A549 (cell line): ENCODE results near the gene TPCN1. TPM values are rescaled to one million over a fixed set of nuclear protein-coding genes. Genes with fewer than 3 reads are reported as not detected.

ENCODE experiments used
- ATAC-seq, 2 experiments: fragments of 200-7000 bp in 1 of 2; fragments of >200 bp in 1 of 2; cut with Nextera tagmentation in 1 of 2; cut with Tn5 transposase in 1 of 2; 3 replicates each; pipeline versions ENCODE4 v1.8.0 to v1.9.1; 2018 to 2020; ENCODE audit warnings: mild to moderate bottlenecking in 1 of 2, moderate library complexity in 1 of 2
- CTCF ChIA-PET: fragments of 300-600 bp; sonication (Branson Sonifier 250); formaldehyde crosslinking; extraction: SDS; loops from one replicate; lab custom pipeline; 2021; ENCODE audit warnings: antibody characterized with exemption, inconsistent platforms; lab: Yijun Ruan, JAX
- POLR2A ChIA-PET: fragments of 350-600 bp; formaldehyde crosslinking; extraction: SDS; loops from one replicate; lab custom pipeline; 2021; ENCODE audit warnings: antibody characterized with exemption, inconsistent platforms; lab: Yijun Ruan, JAX
- DNase-seq, 2 experiments: peaks; one replicate each; pipeline versions ENCODE4 v3.0.0 to v3.0.0-alpha.2; 2011 to 2016; ENCODE audit warnings: low read depth in 1 of 2, low spot score in 1 of 2
- FAIRE-seq: peaks from 2 replicates; lab custom pipeline; 2011; peaks lifted over from hg19 to GRCh38; lab: Jason Lieb, UNC
- H3K27ac ChIP-seq, 2 experiments: fragments of >200 bp; sonication (Bioruptor Twin); formaldehyde crosslinking; 3 replicates each; pipeline ENCODE4 v1.5.1; 2016 to 2017
- H3K4me1 ChIP-seq: fragments of >200 bp; sonication (Bioruptor Twin); formaldehyde crosslinking; 3 replicates; pipeline ENCODE4 v1.6.1; 2016
- H3K4me2 ChIP-seq: fragments of >200 bp; sonication (Bioruptor Twin); formaldehyde crosslinking; 3 replicates; pipeline ENCODE4 v1.6.1; 2016
- H3K4me3 ChIP-seq: fragments of >200 bp; sonication (Bioruptor Twin); formaldehyde crosslinking; 3 replicates; pipeline ENCODE4 v1.5.1; 2016
- H3K9me3 ChIP-seq: fragments of >200 bp; sonication (Bioruptor Twin); formaldehyde crosslinking; 3 replicates; pipeline ENCODE4 v1.6.1; 2016
- CBX2 ChIP-seq: fragments of 200-600 bp; sonication (generic); IDR thresholded peaks from 2 replicates; pipeline ENCODE4 v1.6.1; 2016; ENCODE audit warnings: low read depth, mild to moderate bottlenecking, borderline replicate concordance
- CBX8 ChIP-seq: fragments of 200-600 bp; sonication (generic); IDR thresholded peaks from 2 replicates; pipeline ENCODE4 v1.6.1; 2016
- CEBPB ChIP-seq, 2 experiments: fragments of >200 bp in 1 of 2; sonication (Bioruptor Twin) in 1 of 2; formaldehyde crosslinking in 1 of 2; IDR thresholded peaks; 2 replicates each; pipeline ENCODE4 v1.6.1; 2012 to 2016
- CHD4 ChIP-seq: fragments of 200-600 bp; sonication (generic); IDR thresholded peaks from 2 replicates; pipeline ENCODE4 v1.6.1; 2016; ENCODE audit warnings: antibody characterized with exemption, mild to moderate bottlenecking, borderline replicate concordance
- CTCF ChIP-seq: fragments of >200 bp; sonication (Bioruptor Twin); formaldehyde crosslinking; IDR thresholded peaks from 3 replicates; pipeline ENCODE4 v1.5.1; 2016
- EHF ChIP-seq: fragments of 250-450 bp; sonication (Bioruptor Pico); IDR thresholded peaks from 2 replicates; pipeline ENCODE4 v1.5.0; 2020; ENCODE audit warnings: mild to moderate bottlenecking
- ELK1 ChIP-seq: fragments of 150-350 bp; IDR thresholded peaks from 2 replicates; pipeline ENCODE4 v1.6.1; 2014; ENCODE audit warnings: low read depth, mild to moderate bottlenecking, low read length
- EP300 ChIP-seq, 2 experiments: fragments of >200 bp; sonication (Bioruptor Twin); formaldehyde crosslinking; IDR thresholded peaks; 2 replicates in 1 of 2; 3 replicates in 1 of 2; pipeline ENCODE4 v1.6.1; 2016 to 2017
- FOSB ChIP-seq: fragments of 250-450 bp; sonication (Bioruptor Pico); IDR thresholded peaks from 2 replicates; pipeline ENCODE4 v1.5.0; 2020; ENCODE audit warnings: mild to moderate bottlenecking, moderate library complexity
- FOSL2 ChIP-seq, 2 experiments: fragments of 450-650 bp in 1 of 2; fragments of >200 bp in 1 of 2; sonication (Bioruptor Twin) in 1 of 2; formaldehyde crosslinking; IDR thresholded peaks; 2 replicates each; pipeline versions ENCODE4 v1.5.0 to v1.6.1; 2016 to 2020; ENCODE audit warnings: mild to moderate bottlenecking in 1 of 2, moderate library complexity in 1 of 2
- GATA3 ChIP-seq: IDR thresholded peaks from 2 replicates; pipeline ENCODE4 v1.6.1; 2012; ENCODE audit warnings: borderline replicate concordance
- HES2 ChIP-seq: fragments of >200 bp; sonication (Bioruptor Twin); formaldehyde crosslinking; IDR thresholded peaks from 2 replicates; pipeline ENCODE4 v1.6.1; 2016
- HMGXB4 ChIP-seq: fragments of 250-450 bp; sonication (Bioruptor Pico); IDR thresholded peaks from 2 replicates; pipeline ENCODE4 v1.5.0; 2021; ENCODE audit warnings: mild to moderate bottlenecking, moderate library complexity, borderline replicate concordance
- HOXB13 ChIP-seq: fragments of 250-450 bp; sonication (Bioruptor Pico); IDR thresholded peaks from 2 replicates; pipeline ENCODE4 v1.5.0; 2020; ENCODE audit warnings: low read depth, mild to moderate bottlenecking, moderate library complexity
- JUN ChIP-seq, 2 experiments: fragments of >200 bp; sonication (Bioruptor Twin); formaldehyde crosslinking; IDR thresholded peaks; 2 replicates in 1 of 2; 3 replicates in 1 of 2; pipeline ENCODE4 v1.6.1; 2016 to 2017
- KDM5A ChIP-seq: fragments of 200-600 bp; sonication (generic); IDR thresholded peaks from 2 replicates; pipeline ENCODE4 v1.6.1; 2016; ENCODE audit warnings: antibody characterized with exemption, mild to moderate bottlenecking
- NR3C1 ChIP-seq: fragments of >200 bp; sonication (Bioruptor Twin); formaldehyde crosslinking; IDR thresholded peaks from 3 replicates; pipeline ENCODE4 v1.6.1; 2017
- PBX3 ChIP-seq: IDR thresholded peaks from 2 replicates; pipeline ENCODE4 v1.6.1; 2012
- REST ChIP-seq: fragments of 200-600 bp; sonication (generic); IDR thresholded peaks from 2 replicates; pipeline ENCODE4 v1.6.1; 2016; ENCODE audit warnings: antibody characterized with exemption, mild to moderate bottlenecking, moderate library complexity
- SMC3 ChIP-seq: fragments of >200 bp; sonication (Bioruptor Twin); formaldehyde crosslinking; IDR thresholded peaks from 3 replicates; pipeline ENCODE4 v1.6.1; 2018; ENCODE audit warnings: inconsistent platforms
- SREBF2 ChIP-seq: fragments of 450-650 bp; IDR thresholded peaks from 2 replicates; pipeline ENCODE4 v1.6.1; 2014; ENCODE audit warnings: mild to moderate bottlenecking, moderate library complexity
- ZC3H11A ChIP-seq: fragments of 450-650 bp; IDR thresholded peaks from 2 replicates; pipeline ENCODE4 v1.6.1; 2014; ENCODE audit warnings: antibody characterized with exemption, mild to moderate bottlenecking
- ZSCAN20 ChIP-seq: fragments of 250-450 bp; sonication (Bioruptor Pico); IDR thresholded peaks from 2 replicates; pipeline ENCODE4 v1.8.0; 2022; ENCODE audit warnings: mild to moderate bottlenecking, moderate library complexity
- WGBS: methylation state at CpG from one replicate; pipeline ENCODE4 v1.1.6; 2017; ENCODE audit errors: missing lambda C conversion rate; 5-methylcytosine and 5-hydroxymethylcytosine counted together
- polyA plus RNA-seq, 4 experiments: library from polyadenylated mRNA; depleted of rRNA in 3 of 4; stranded (reverse); fragments of >200 nt; fragmentation: RNase III in 1 of 4; extraction: RNeasy Plus Mini Kit Qiagen cat#74134 plus additional on column Dnase treatment in 1 of 4; gene quantifications; 2 replicates in 3 of 4; 3 replicates in 1 of 4; pipeline ENCODE4 v1.2.3, GENCODE V29; 2011 to 2017

The TPCN1 gene
- polyA plus RNA-seq, 2 of the 4 experiments (the other 2 are of a cell fraction) = 21.9 to 24.1 TPM

GRCh38 chr12:113251404-113252070, 30.3 kb downstream of the TPCN1 start:
- no peak for TF ChIP-seq ZC3H11A
- no peak for TF ChIP-seq CTCF
- no peak for TF ChIP-seq GATA3
- TF ChIP-seq KDM5A = no peak
- TF ChIP-seq EP300 (IDR thresholded peaks at IDR 0.05) = no peak
- TF ChIP-seq ZSCAN20 (CRISPR knock-in tag) = no peak
- TF ChIP-seq FOSB = no peak
- POLR2A ChIA-PET = no interaction called here
- 95% methylated on average over 16 of the region's 16 CpGs for WGBS

GRCh38 chr12:113252494-113252893, 31.2 kb downstream of the TPCN1 start:
- no peak for ATAC-seq
- no peak for DNase-seq
- H3K27ac ChIP-seq = no peak overlapping the region
- no peak for FAIRE-seq
- POLR2A ChIA-PET = no interaction called here
- TF ChIP-seq CBX2 (no peak), HOXB13 (CRISPR knock-in tag) (no peak), NR3C1 (no peak), FOSL2 (IDR thresholded peaks at IDR 0.05) (no peak), FOSL2 (CRISPR knock-in tag; IDR thresholded peaks at IDR 0.05) (no peak), FOSB (no peak), CBX8 (no peak), SREBF2 (no peak), CEBPB (IDR thresholded peaks at IDR 0.05) (no peak), SMC3 (no peak), HMGXB4 (no peak), JUN (IDR thresholded peaks at IDR 0.05) (no peak), PBX3 (no peak), ZSCAN20 (CRISPR knock-in tag) (no peak), HES2 (no peak), ELK1 (no peak), EHF (CRISPR knock-in tag) (no peak), CHD4 (no peak), REST (no peak)
- TF ChIP-seq, all 56 proteins: peak for 0
- 97% methylated on average over 10 of the region's 10 CpGs for WGBS
- Histone ChIP-seq H3K4me2 (no peak overlapping the region), H3K4me1 (no peaks in the 10 kb centered on the region), H3K9me3 (peaks cover 6% of the 10 kb centered on the region; the same call in 1 of the 3 replicates), H3K4me3 (no peak overlapping the region)
- CTCF ChIA-PET = interaction anchor here (1.1 kb wide), 1 partner anchor 28 kb away, joined by 3 read pairs; no protein-coding TSS in a partner anchor

More at GRCh38 chr12:113251404-113252070, 30.3 kb downstream of the TPCN1 start:
- H3K4me3 ChIP-seq = no peak overlapping the region
- DNase-seq (no peak), ATAC-seq (no peak), FAIRE-seq (no peak)
- H3K4me1 ChIP-seq = peaks cover 4% of the 10 kb centered on the region; the same call in 1 of the 3 replicates
- peaks cover 6% of the 10 kb centered on the region; the same call in 1 of the 3 replicates for H3K9me3 ChIP-seq
- H3K4me2 ChIP-seq = no peak overlapping the region
- CTCF ChIA-PET = interaction anchor here (2.5 kb wide), 1 partner anchor 17 kb away, joined by 7 read pairs; no protein-coding TSS in a partner anchor
- H3K27ac ChIP-seq = no peak overlapping the region
